KG1 (cell line): ENCODE results near the gene TMEM209.
"Not testable (repeated sequence)": the region's sequence is repeated elsewhere in the genome, so short reads cannot be mapped to it uniquely, and the experiment has no call there.

ENCODE experiments used
- DNase-seq: peaks from one replicate; lab custom pipeline; 2025; lab: John Stamatoyannopoulos, UW

Gene TMEM209

DNA sequence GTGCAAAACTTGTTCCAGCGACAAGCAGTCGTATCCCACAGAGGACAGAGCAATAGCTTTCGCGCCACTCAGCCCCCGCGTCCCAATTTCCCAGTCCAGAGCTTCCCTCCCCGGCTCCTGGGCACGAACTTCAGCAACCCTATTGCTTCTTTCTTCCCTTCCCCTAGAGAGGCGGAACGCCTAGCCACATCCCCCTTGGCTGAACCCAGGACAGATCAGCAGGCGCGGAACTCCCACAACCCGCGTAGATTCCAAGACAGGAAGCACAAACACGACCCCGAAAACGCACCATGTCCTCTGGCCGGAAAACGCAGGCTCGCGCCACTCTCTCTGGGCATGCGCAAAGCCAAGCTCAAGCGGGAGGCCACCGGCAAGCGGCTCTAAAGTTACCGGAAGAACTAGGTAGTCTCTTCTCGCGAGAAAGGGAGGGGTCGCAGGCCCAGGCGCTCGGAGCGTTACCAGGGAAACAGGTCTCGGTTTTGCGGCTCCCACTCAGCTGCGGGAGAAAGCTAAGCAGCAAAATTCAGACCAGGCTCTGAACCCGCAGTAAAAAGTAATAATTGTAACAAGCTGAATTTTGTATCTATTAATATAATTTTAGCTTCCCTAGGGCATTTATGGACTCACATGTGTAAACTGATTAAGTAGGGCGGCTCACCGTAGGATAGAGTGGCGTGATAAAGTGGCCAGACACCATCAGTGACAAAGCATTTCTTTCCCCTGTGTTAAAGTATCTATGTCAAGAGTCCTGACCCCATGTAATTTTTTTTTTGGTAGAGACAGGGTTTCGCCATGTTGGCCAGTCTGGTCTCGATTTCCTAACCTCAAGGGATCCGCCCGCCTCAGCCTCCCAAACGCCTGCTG lies at the start of gene TMEM209:
Gene TMEM209, minus strand, starts transcription at position 323 of the 864 bp plus-strand sequence. Its CDS starts 31 bp downstream, at position 292.
- DNase-seq, result peak; percentile 78

DNA sequence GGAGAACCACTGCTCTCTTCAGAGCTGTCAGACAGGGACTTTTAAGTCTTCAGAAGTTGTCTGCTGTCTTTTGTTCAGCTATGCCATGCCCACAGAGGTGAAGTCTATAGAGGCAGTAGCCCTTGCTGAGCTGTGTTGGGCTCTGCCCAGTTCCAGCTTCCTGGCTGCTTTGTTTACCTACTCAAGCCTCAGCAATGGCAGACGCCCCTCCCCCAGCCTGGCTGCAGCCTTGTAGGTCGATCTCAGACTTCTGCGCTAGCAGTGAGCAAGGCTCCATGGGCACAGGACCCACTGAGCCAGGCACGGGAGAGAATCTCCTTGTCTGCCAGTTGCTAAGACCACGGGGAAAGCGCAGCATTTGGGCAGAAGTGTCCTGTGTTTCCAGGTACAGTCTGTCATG lies 49.3 kb upstream of the TMEM209 start:
- no peak for DNase-seq

DNA sequence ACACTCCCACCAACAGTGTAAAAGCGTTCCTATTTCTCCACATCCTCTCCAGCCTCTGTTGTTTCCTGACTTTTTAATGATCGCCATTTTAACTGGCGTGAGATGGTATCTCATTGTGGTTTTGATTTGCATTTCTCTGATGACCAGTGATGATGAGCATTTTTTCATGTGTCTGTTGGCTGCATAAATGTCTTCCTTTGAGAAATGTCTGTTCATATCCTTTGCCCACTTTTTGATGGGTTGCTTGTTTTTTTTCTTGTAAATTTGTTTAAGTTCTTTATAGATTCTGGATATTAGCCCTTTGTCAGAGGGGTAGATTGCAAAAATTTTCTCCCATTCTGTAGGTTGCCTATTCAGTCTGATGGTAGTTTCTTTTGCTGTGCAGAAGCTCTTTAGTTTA lies 44.4 kb upstream of the TMEM209 start:
- not testable (repeated sequence) for DNase-seq

DNA sequence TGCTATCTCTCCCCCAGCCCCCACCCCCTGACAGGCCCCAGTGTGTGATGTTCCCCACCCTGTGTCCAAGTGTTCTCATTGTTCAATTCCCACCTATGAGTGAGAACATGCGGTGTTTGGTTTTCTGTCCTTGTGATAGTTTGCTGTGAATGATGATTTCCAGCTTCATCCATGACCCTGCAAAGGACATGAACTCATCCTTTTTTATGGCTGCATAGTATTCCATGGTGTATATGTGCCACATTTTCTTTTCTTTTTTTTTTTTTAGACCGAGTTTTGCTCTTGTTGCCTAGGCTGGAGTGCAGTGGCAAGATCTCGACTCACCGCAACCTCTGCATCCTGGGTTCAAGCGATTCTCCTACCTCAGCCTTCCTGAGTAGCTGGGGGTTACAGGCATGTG lies 43.6 kb upstream of the TMEM209 start:
- not testable (repeated sequence) for DNase-seq

DNA sequence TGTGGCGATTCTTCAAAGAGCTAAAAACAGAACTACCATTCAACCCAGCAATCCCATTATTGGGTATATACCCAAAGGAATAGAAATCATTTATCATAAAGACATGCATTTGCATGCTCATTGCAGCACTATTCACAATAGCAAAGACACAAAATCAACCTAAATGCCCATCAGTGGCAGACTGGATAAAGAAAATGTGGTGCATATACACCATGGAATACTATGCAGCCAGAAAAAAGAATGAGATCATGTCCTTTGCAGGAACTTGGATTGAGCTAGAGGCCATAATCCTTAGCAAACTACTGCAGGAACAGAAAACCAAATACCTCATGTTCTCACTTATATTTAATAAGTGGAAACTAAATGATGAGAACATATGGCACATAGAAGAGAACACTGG lies 41.3 kb upstream of the TMEM209 start:
- not testable (repeated sequence) for DNase-seq

DNA sequence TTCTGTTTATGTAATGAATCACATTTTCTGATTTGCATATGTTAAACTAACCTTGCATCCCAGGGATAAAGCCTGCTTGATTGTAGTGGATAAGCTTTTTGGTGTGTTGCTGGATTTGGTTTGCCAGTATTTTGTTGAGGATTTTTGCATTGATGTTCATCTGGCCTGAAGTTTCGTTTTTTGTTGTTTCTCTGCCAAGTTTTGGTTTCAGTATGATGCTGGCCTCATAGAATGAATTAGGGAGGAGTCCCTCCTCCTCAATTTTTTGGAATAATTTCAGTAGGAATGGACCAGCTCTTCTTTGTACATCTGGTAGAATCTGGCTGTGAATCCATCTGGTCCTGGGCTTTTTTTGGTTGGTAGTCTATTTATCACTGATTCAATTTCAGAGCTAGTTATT lies 38.3 kb upstream of the TMEM209 start:
- not testable (repeated sequence) for DNase-seq

DNA sequence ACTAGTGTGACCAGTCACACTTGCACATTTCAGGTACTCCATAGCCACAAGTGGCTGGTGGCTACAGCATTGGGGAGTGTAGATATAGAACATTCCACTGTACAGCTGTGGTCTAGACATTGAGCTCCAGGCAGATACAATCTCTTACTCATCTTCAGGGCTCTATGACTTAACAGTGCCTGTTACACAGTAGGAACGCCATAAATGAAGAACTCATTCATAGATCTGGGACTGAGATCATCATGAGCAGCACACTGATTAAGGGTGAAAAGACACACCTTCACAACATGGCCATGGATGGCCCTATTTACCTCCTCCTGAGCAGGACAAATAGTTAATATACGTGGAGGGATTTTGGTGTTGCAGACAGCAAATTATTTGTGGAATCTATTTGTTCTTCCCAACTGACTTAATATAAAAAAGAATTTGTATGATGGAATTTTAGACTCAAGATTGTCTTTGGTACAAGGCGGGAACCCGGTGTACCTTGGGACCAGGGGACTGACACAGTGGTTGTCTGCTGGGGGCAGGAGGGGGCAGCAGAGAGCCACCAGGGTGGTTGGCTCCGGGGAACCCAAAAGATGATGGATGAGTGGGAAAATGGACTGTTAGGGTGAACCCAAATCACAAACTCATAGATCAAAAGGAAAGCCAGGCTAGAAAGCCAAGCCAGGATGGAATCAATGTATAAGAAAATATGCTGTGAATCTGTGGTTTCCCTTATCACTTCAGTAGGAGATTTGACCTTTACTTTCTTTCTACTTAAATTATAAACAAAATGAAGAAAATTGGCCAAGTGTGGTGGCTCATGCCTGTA lies 37.2 kb upstream of the TMEM209 start:
- peak; percentile 2 for DNase-seq

DNA sequence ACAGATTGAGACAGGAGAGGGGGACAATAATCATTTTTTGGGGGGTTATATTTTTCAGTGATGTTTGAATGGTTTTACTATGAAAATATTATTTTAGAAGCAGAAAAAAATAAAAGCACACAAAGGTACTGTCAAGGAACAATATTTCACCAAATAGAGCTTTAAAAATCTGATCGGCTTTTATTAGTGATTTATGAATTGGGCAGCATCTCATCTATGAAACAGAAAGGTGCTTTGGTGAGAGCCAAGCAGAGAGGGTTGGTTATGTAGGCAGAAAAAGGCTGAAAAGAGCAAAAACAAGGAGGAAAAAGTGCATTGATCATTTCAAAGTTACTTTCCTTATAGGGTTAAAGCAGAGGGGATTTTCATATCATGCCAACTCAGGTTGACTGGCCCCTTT lies 35.0 kb upstream of the TMEM209 start:
- DNase-seq, result no peak

DNA sequence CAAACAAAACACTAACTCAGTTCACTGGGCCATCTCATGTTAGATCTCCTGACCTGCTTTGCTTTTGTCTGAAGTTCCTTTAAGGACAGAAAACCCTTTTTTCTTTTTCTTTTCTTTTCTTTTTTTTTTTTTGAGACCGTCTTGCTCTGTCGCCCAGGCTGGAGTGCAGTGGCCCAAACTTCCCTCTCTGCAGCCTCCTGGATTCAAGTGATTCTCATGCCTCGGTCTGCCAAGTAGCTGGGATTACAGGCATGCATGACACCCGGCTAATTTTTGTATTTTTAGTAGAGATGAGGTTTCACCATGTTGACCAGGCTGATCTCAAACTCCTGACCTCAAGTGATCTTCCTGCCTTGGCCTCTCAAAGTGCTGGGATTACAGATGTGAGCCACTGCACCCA lies 31.2 kb upstream of the TMEM209 start:
- not testable (repeated sequence) for DNase-seq

DNA sequence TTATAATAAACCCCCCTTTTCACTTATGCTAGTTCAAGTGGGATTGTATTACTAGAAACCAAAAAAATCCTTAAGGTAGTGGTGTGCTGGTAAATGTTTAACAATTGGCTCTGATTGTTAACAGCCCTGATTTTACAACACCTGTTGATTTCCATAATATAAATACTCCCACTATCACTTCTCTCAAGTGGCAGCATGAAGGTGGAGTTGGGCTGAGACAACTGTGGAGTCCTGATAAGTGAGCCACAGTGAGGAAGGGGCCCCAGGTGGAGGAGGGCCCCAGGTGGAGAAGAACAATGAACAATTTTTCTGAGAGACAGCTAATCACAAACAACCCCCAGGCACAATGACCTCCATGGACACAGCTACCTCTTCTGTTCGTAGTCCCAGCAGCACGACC lies 28.9 kb upstream of the TMEM209 start:
- no peak for DNase-seq

DNA sequence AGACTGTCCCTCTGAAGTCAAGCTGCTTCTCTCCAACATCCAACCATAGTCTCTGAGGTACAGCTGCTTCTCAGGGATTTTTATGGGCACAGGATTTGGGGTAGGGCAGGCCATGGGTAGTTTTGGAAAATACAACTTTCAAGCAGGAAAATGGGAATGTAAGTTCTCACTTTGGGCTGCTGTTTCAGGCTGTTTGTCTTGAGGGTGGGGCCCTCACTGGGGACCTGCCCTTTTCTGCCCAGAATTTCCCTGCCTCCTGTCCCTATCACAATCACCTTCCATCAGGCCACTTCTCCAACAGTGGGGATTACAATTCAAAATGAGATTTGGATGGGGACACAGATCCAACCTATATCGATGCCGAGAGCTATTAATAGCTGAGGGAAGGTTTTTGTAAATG lies 27.0 kb upstream of the TMEM209 start:
- DNase-seq, result no peak

DNA sequence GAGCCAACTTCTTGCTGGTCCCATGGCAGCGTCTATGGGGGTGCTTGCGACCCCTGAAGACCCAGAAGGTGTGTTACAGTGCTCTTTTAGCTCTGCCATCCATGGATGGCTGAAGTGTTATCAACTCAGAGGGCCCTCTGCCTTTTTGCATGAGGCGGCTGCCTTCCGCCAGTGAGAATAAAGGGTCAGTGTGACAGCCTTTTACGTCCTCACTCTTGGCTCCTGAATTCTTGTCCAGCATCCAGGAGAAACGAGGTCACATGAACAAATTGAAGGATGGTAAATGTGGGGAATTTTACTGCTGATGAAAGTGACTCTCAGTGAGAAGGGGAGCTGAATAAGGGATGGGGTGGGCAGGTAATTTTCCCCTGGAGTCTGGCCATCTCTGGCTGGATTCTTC lies 26.6 kb upstream of the TMEM209 start:
- DNase-seq, result no peak

DNA sequence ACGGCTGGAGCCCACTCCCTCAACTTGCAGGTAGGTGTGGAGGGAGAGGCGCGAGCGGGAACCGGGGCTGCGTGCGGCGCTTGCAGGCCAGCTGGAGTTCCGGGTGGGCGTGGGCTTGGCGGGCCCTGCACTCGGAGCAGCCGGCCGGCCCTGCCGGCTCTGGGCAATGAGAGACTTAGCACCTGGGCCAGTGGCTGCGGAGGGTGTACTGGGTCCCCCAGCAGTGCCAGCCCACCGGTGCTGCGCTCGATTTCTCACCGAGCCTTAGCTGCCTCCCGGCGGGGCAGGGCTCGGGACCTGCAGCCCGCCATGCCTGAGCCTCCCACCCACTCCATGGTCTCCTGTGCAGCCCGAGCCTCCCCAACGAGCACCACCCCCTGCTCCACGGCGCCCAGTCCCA lies 24.8 kb upstream of the TMEM209 start:
- DNase-seq, result not testable (repeated sequence)

DNA sequence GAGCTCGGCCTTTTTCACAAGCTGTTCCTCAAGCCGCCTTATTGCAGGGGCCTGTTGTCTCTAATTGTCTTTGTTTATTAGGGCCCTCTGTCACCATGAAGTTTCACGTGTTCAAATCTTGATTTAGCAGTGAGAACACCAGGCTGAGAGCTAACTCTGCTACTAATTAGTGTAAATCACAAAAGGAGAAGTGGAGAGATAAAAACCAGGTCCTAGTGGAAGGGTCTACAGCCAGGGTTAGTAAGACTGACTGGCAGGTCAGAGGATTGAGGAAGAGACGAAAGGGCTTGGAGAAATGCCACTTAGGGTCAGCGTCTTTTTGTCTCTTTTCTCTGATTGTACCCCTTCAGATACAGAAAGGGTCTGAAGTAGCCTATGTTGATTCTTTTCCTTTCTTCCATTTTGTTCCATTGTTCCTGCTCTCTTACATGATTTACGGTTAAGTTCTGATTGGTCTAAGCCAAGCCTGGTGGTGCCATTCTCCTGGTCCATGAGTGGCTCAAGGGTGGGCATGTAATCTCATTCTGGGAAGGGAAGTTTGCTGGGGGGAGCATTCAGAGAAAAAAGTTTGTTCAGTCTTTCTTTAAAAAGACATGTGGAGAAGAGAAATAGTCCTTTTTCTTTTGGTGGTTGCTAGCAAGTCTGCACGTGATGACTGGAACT lies 23.8 kb upstream of the TMEM209 start:
- no peak for DNase-seq

DNA sequence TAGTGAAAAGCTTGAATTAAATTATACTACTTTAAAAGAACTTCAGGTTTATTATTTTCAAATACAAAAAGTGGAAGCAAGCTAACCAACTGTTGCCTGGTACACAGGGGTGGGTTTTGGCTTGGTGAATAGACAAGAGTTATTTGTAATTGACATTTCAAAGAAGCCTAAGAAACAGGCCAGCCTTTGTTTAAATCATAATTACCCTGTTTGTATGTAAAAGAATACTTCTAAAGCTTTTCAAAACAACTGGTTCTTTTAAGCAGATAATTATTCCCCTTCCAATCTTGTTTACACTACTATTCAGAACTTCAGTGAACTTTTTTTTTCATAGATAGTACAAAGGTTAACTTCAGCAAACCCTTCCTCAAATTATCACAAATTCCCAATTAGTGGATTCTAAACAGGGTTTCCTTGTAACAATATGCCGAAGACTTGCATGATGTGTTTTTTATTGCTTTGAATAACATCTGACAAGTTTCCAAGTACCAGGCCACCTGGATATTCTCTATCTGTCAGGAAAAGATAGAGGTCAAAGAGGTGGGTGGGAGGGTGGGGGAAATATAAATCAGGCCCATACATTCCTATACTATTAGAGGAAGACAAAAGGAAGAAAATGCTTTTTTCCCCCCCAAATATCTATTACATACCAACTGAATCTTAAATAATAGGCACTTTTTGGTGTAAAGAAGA lies 22.8 kb upstream of the TMEM209 start:
- DNase-seq, result no peak

DNA sequence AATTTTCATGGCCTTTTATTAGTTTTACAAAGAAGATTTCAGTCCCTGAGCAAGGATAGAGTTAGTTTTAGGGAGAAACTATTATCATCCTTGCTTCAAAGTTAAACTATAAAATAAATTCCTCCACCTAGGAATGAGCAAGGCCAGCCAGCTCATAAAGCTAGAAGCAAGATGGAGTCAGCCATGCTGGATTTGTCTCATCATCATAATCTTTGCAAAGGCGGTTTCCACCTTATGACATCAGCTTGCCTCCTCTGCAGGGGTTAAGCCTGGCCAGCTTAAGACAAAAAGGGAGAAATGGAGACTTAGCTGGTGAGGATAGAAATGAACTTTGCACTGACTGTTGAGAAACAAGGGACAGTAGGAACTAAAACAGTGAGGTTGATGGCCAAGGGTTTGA lies 21.1 kb upstream of the TMEM209 start:
- no peak for DNase-seq

DNA sequence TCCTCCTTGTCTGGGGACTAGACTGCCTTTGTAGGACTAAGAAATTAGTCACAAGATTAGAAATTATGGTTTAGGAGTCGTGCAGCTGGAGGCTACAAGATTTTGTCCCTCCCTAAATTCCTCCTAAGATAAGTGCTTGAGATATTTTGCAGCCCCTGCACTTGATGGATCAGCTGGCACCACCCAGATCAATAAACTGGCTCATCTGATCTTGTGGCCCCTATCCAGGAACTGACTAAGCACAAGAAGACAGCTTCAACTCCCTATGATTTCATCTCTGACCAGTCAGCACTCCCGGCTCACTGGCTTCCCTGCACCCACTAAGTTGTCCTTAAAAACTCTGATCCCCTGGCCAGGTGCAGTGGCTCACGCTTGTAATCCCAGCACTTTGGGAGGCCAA lies 19.7 kb upstream of the TMEM209 start:
- DNase-seq, result not testable (repeated sequence)

DNA sequence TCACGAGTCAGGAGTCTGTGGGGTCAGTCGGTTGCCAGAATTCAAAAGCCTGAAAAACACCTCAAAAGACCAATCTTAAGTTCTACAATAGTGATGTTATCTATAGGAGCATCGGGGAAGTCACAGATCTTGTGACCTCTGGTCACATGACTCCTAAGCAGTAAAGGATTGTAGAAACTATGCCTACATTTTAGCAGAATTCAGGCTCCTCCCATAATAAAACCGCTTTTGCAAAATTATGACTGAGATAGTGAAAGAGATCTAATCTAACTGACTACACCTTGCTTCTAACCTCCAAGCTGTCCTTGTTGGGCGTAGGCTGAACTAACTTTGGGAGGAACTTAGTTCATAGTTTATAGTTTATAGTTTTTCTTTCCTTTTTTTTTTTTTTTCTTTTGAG lies 19.0 kb upstream of the TMEM209 start:
- DNase-seq, result no peak

DNA sequence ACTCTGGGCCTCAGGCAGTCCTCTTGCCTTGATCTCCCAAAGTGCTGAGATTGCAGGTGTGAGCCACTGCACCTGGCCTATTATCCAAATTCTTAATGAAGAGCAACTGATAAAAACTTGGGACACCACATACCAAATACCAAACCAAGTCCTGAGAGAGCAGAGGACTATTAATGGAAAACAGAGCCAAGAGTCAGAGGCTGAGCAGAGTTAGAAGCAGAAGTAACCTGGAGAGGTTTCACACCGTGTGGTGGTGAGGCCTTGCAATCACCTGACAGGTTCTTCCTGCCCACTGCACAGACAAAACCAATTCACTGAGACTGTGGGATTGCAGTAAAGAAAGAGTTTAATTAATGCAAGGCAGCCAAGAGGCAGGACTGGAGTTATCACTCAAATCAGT lies 18.4 kb upstream of the TMEM209 start:
- DNase-seq, result no peak

DNA sequence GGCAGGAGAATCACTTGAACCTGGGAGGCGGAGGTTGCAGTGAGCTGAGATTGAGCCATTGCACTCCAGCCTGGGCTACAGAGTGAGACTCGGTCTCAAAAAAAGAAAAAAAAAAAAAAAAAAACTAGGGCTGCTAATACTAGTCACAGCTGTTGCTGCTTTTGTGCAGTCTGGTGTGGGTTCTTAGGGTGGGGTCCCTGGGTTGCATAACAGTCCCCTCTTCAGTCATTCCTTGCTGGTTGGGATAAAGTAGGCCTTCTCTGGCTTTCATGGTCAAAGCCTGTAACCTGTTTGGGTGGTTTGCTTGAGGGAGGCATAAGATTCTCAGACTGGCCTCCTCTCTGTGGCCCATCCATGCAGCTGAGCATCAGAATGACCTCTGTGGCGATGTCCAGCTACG lies 16.5 kb upstream of the TMEM209 start:
- DNase-seq, result no peak

DNA sequence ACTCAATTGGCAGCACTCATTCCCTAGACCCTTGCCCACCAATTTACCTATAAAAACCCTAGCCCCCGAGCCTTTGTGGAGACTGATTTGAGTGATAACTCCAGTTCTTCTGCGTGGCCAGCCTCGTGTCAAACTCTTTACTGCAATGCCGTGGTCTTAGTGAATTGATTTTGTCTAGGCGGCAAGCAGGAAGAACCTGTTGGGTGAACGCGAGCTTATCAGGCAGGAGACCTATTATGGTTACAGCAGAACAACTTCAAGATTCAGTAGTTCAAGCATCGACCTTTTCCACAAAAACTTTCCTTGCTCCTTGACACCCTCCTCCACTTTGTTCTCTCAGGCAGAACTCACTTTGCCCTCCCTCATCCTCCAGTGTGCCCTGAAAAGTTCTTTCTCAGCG lies 14.7 kb upstream of the TMEM209 start:
- DNase-seq, result no peak
